GM13977 (cell line): Measurements from ENCODE around the gene NGF.
"Not testable (repeated sequence)": the region's sequence is repeated elsewhere in the genome, so short reads cannot be mapped to it uniquely, and the experiment has no call there.

ENCODE experiments used
- DNase-seq: peaks from one replicate; pipeline ENCODE4 v3.0.0; 2012; ENCODE audit warnings: low spot score
- CTCF ChIP-seq: IDR thresholded peaks from 2 replicates; pipeline ENCODE4 v1.5.1; 2012; ENCODE audit warnings: mild to moderate bottlenecking, control low read depth; ENCODE audit not compliant: insufficient read depth; ENCODE audit errors: extremely low read depth, missing control alignments
- in situ Hi-C: fragments of 300-500 bp; cut with MboI; formaldehyde crosslinking; loops from one replicate; pipeline ENCODE4 v1.12.0; 2022; ENCODE audit warnings: low sequenced_read_pairs, low pct_unique_long_range_greater_than_20kb, mixed read lengths, inconsistent platforms; ENCODE audit not compliant: unreplicated experiment

The NGF gene

GRCh38 chr1:115364780-115365155 lies 26.7 kb upstream of the NGF start:
- no peak for DNase-seq
- TF ChIP-seq CTCF, result no peak
- in situ Hi-C loops, result no loop called here

GRCh38 chr1:115364046-115364779 lies 26.2 kb upstream of the NGF start:
- no peak for DNase-seq
- in situ Hi-C loops, result no loop called here
- TF ChIP-seq CTCF, result no peak

GRCh38 chr1:115363171-115363570 lies 25.1 kb upstream of the NGF start:
- no peak for TF ChIP-seq CTCF
- DNase-seq, result no peak
- in situ Hi-C loops, result no loop called here

- DNase-seq, in situ Hi-C loops: not testable (repeated sequence)
These were observed 22.6 kb upstream of the NGF start for GRCh38 chr1:115360505-115361129.

GRCh38 chr1:115359787-115360452 lies 21.9 kb upstream of the NGF start:
- DNase-seq, in situ Hi-C loops: not testable (repeated sequence)

- TF ChIP-seq CTCF, result no peak
- in situ Hi-C loops, result no loop called here
- no peak for DNase-seq
These were observed 18.3 kb upstream of the NGF start for GRCh38 chr1:115356356-115356755.

- in situ Hi-C loops, result no loop called here
- TF ChIP-seq CTCF, result no peak
- DNase-seq, result no peak
These were observed 17.0 kb upstream of the NGF start for GRCh38 chr1:115355069-115355468.
